C4-2B (cell line): ENCODE results near the gene CCDC73.

Source experiments
- ZFX ChIP-seq: fragments of 450-650 bp; IDR thresholded peaks from 2 replicates; pipeline ENCODE4 v1.6.1; 2017
- TF ChIP-seq, protein P1 (sequence below): fragments of 450-650 bp; conservative IDR thresholded peaks from 2 replicates; pipeline ENCODE4 v1.5.1; 2017; ENCODE audit warnings: mild to moderate bottlenecking

DNA sequence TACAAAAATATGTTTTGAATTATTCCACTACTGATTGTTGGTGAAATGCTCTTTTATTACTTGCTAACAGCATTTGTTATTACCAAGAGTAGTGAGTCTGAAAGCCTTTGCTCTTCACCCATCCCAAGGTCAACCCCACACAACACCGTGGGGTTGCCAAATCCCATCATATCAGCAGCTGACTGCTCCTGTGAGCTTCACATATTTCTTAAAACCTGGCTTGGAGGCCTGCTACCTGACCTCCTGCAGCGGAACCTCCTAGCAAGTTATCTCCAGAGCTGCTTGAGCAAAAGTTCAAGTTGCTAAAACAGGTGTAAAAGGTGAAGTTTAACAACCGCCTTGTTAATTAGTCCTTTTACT lies 230.9 kb downstream of the CCDC73 start:
- TF ChIP-seq, protein P1, sequence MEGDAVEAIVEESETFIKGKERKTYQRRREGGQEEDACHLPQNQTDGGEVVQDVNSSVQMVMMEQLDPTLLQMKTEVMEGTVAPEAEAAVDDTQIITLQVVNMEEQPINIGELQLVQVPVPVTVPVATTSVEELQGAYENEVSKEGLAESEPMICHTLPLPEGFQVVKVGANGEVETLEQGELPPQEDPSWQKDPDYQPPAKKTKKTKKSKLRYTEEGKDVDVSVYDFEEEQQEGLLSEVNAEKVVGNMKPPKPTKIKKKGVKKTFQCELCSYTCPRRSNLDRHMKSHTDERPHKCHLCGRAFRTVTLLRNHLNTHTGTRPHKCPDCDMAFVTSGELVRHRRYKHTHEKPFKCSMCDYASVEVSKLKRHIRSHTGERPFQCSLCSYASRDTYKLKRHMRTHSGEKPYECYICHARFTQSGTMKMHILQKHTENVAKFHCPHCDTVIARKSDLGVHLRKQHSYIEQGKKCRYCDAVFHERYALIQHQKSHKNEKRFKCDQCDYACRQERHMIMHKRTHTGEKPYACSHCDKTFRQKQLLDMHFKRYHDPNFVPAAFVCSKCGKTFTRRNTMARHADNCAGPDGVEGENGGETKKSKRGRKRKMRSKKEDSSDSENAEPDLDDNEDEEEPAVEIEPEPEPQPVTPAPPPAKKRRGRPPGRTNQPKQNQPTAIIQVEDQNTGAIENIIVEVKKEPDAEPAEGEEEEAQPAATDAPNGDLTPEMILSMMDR, result no peak
- no peak for TF ChIP-seq ZFX
